HepG2 (cell line): Measurements from ENCODE around the gene SEBOX. TPM values are rescaled to one million over a fixed set of nuclear protein-coding genes. Genes with fewer than 3 reads are reported as not detected.

Source experiments
- ATAC-seq: fragments of 200-7000 bp; cut with Tn5 transposase; 3 replicates; pipeline ENCODE4 v1.9.1; 2020; ENCODE audit warnings: mild to moderate bottlenecking, moderate library complexity
- BruUV-seq: library from RNA; stranded (reverse); fragments of 400-500 nt; replicated peaks from 2 replicates; lab custom pipeline; 2021; lab: Mats Ljungman, UMichigan
- CTCF ChIA-PET: fragments of 300-600 bp; formaldehyde crosslinking; extraction: SDS; loops from one replicate; lab custom pipeline; 2021; ENCODE audit warnings: low total read pairs, inconsistent platforms, low intra/inter-chr PET ratio; lab: Yijun Ruan, JAX
- POLR2A ChIA-PET: fragments of 350-600 bp; sonication (Branson Sonifier 250); formaldehyde crosslinking; loops from one replicate; lab custom pipeline; 2020; ENCODE audit warnings: antibody characterized with exemption, inconsistent platforms; lab: Yijun Ruan, JAX
- DNase-seq: peaks from one replicate; pipeline ENCODE4 v3.0.0-alpha.2; 2015; ENCODE audit warnings: low spot score
- FAIRE-seq: peaks from 3 replicates; lab custom pipeline; 2011; peaks lifted over from hg19 to GRCh38; lab: Jason Lieb, UNC
- H2AFZ ChIP-seq: one replicate; pipeline ENCODE4 v1.6.1; 2011; ENCODE audit warnings: low read length, inconsistent platforms
- H3K27ac ChIP-seq: fragments of 300-600 bp; 3 replicates; pipeline ENCODE4 v1.8.0; 2011; ENCODE audit warnings: mixed run types, mild to moderate bottlenecking, mixed read lengths, low read length, inconsistent platforms; ENCODE audit not compliant: insufficient read depth; ENCODE audit errors: extremely low read length
- H3K27me3 ChIP-seq, 2 experiments: fragments of 200-600 bp in 1 of 2; 2 replicates in 1 of 2; 3 replicates in 1 of 2; pipeline versions ENCODE4 v1.6.0 to v1.8.0; 2011; ENCODE audit warnings: low read length in 2 of 2, mild to moderate bottlenecking in 2 of 2, moderate library complexity in 2 of 2, inconsistent platforms in 1 of 2; ENCODE audit not compliant: insufficient read depth in 2 of 2, control insufficient read depth in 1 of 2
- H3K36me3 ChIP-seq, 2 experiments: fragments of 200-600 bp in 1 of 2; replicated peaks in 1 of 2; 2 replicates in 1 of 2; 3 replicates in 1 of 2; pipeline versions ENCODE4 v1.5.1 to v1.8.0; 2011; ENCODE audit warnings: low read length in 2 of 2, inconsistent platforms in 1 of 2; ENCODE audit not compliant: insufficient read depth in 2 of 2, control insufficient read depth in 1 of 2
- H3K4me1 ChIP-seq: 2 replicates; pipeline ENCODE4 v1.5.1; 2012; ENCODE audit warnings: low read length, inconsistent platforms; ENCODE audit not compliant: insufficient read depth
- H3K4me2 ChIP-seq: 2 replicates; pipeline ENCODE4 v1.6.0; 2011; ENCODE audit warnings: low read depth, low read length, inconsistent platforms
- H3K4me3 ChIP-seq, 3 experiments: fragments of 200-600 bp in 1 of 3; sonication (generic), shearing (Covaris generic) in 1 of 3; replicated peaks in 1 of 3; 2 replicates each; pipeline ENCODE4 v1.5.1; 2011 to 2016; ENCODE audit warnings: low read length in 3 of 3, inconsistent platforms in 2 of 3, low read depth in 2 of 3, mild to moderate bottlenecking in 2 of 3, control low read depth in 1 of 3, mixed read lengths in 1 of 3; ENCODE audit not compliant: insufficient read depth in 1 of 3
- H3K79me2 ChIP-seq: one replicate; pipeline ENCODE4 v1.6.1; 2011; ENCODE audit warnings: low read length, inconsistent platforms; ENCODE audit not compliant: insufficient read depth
- H3K9ac ChIP-seq: 2 replicates; pipeline ENCODE4 v1.6.0; 2011; ENCODE audit warnings: mild to moderate bottlenecking, low read depth, low read length, inconsistent platforms; ENCODE audit not compliant: insufficient read depth
- H3K9me3 ChIP-seq: 2 replicates; pipeline ENCODE4 v1.5.1; 2012; ENCODE audit warnings: mild to moderate bottlenecking, low read length
- H4K20me1 ChIP-seq: 2 replicates; pipeline ENCODE4 v1.6.0; 2011; ENCODE audit warnings: inconsistent platforms, mild to moderate bottlenecking, low read length, moderate library complexity; ENCODE audit not compliant: insufficient read depth
- ARID4A ChIP-seq: sonication (generic); formaldehyde crosslinking; IDR thresholded peaks from 2 replicates; pipeline ENCODE4 v1.5.0; 2020; ENCODE audit warnings: mild to moderate bottlenecking, missing genetic modification reagents, borderline replicate concordance
- BCL6 ChIP-seq: IDR thresholded peaks from 2 replicates; pipeline ENCODE4 v1.6.1; 2016; ENCODE audit warnings: missing genetic modification reagents, missing compliant biosample characterization
- BRD4 ChIP-seq: sonication (generic); formaldehyde crosslinking; IDR thresholded peaks from 2 replicates; pipeline ENCODE4 v1.4.0; 2020; ENCODE audit warnings: missing genetic modification reagents
- CSRNP1 ChIP-seq: sonication (generic); formaldehyde crosslinking; IDR thresholded peaks from 2 replicates; pipeline ENCODE4 v1.8.1; 2023; ENCODE audit warnings: mild to moderate bottlenecking, missing genetic modification reagents
- ESRRA ChIP-seq: sonication (generic); formaldehyde crosslinking; IDR thresholded peaks from 2 replicates; pipeline ENCODE4 v1.5.1; 2020; ENCODE audit warnings: mild to moderate bottlenecking, low read depth, missing genetic modification reagents
- GABPB1 ChIP-seq: IDR thresholded peaks from 2 replicates; pipeline ENCODE4 v1.6.1; 2016; ENCODE audit warnings: mild to moderate bottlenecking, missing genetic modification reagents, moderate library complexity, missing compliant biosample characterization
- HES4 ChIP-seq: sonication (generic); formaldehyde crosslinking; IDR thresholded peaks from 2 replicates; pipeline ENCODE4 v1.9.0; 2021; ENCODE audit warnings: mild to moderate bottlenecking, missing genetic modification reagents, borderline replicate concordance
- NFKBIZ ChIP-seq: IDR thresholded peaks from 2 replicates; pipeline ENCODE4 v1.6.1; 2018; ENCODE audit warnings: missing genetic modification reagents, missing compliant biosample characterization
- NR2F1 ChIP-seq, 2 experiments: fragments of 450-650 bp in 1 of 2; formaldehyde crosslinking in 1 of 2; IDR thresholded peaks; 2 replicates each; pipeline versions ENCODE4 v1.5.0 to v1.6.1; 2016 to 2020; ENCODE audit warnings: mild to moderate bottlenecking in 1 of 2, missing compliant biosample characterization in 1 of 2, missing genetic modification reagents in 1 of 2, moderate library complexity in 1 of 2
- PAX8 ChIP-seq: sonication (generic); formaldehyde crosslinking; IDR thresholded peaks from 2 replicates; pipeline ENCODE4 v1.8.0; 2022; ENCODE audit warnings: mild to moderate bottlenecking, missing genetic modification reagents, borderline replicate concordance
- PHB2 ChIP-seq: fragments of 450-650 bp; IDR thresholded peaks from 2 replicates; pipeline ENCODE4 v1.6.1; 2018; ENCODE audit not compliant: partially characterized antibody
- PLRG1 ChIP-seq: fragments of 450-650 bp; conservative IDR thresholded peaks from 2 replicates; pipeline ENCODE4 v1.6.1; 2016
- POLR2A ChIP-seq, 2 experiments: IDR thresholded peaks; 2 replicates each; pipeline ENCODE4 v1.6.1; 2011; ENCODE audit warnings: low read depth in 2 of 2, low read length in 2 of 2, mild to moderate bottlenecking in 1 of 2, moderate library complexity in 1 of 2; ENCODE audit not compliant: insufficient read depth in 1 of 2
- SP1 ChIP-seq, 2 experiments: fragments of 450-650 bp in 1 of 2; sonication (generic) in 1 of 2; formaldehyde crosslinking in 1 of 2; IDR thresholded peaks; 2 replicates each; pipeline versions ENCODE4 v1.4.0 to v1.6.1; 2016 to 2020; ENCODE audit warnings: missing genetic modification reagents in 1 of 2
- TAF1 ChIP-seq: sonication (generic); formaldehyde crosslinking; IDR thresholded peaks from 2 replicates; pipeline ENCODE4 v1.4.0; 2020; ENCODE audit warnings: missing genetic modification reagents
- TBX2 ChIP-seq: sonication (generic); formaldehyde crosslinking; IDR thresholded peaks from 2 replicates; pipeline ENCODE4 v1.5.0; 2020; ENCODE audit warnings: missing genetic modification reagents, mild to moderate bottlenecking, borderline replicate concordance
- ZBTB38 ChIP-seq: sonication (generic); formaldehyde crosslinking; IDR thresholded peaks from 2 replicates; pipeline ENCODE4 v1.5.1; 2020; ENCODE audit warnings: mild to moderate bottlenecking, missing genetic modification reagents
- ZFP82 ChIP-seq: sonication (generic); formaldehyde crosslinking; IDR thresholded peaks from 2 replicates; pipeline ENCODE4 v1.5.1; 2020; ENCODE audit warnings: mild to moderate bottlenecking, missing genetic modification reagents, borderline replicate concordance
- WGBS: methylation state at CpG from one replicate; pipeline ENCODE4 v1.1.6; 2017; ENCODE audit warnings: low lambda C conversion rate; 5-methylcytosine and 5-hydroxymethylcytosine counted together
- in situ Hi-C: cut with HindIII; loops from 2 replicates; pipeline ENCODE4 v1.10.0; 2017; ENCODE audit warnings: low pct_unique_long_range_greater_than_20kb; ENCODE audit not compliant: extremely low pct_ligation_motif_present
- intact Hi-C: fragments of 100-400 bp; cut with micrococcal nuclease; formaldehyde crosslinking; loops from one replicate; pipeline ENCODE4 v1.10.0; 2022; ENCODE audit not compliant: unreplicated experiment
- polyA plus RNA-seq, 8 experiments: library from polyadenylated mRNA; depleted of rRNA in 3 of 8; stranded (reverse) in 7 of 8; unstranded in 1 of 8; fragments of >200 nt; fragmentation: Illumina TruSeq in 4 of 8; extraction: Trizol in 4 of 8; gene quantifications; 2 replicates each; pipeline versions ENCODE4 v1.2.1 to v1.2.3, GENCODE V29; 2011 to 2016; ENCODE audit warnings: low read depth in 4 of 8, missing spikeins in 1 of 8, mixed read lengths in 1 of 8; ENCODE audit not compliant: insufficient read depth in 1 of 8
- total RNA-seq, 5 experiments: library from RNA; depleted of rRNA; stranded (reverse); fragments of >200 nt; fragmentation: Illumina TruSeq; extraction: Trizol; gene quantifications; 2 replicates each; pipeline ENCODE4 v1.2.3, GENCODE V29; 2016; ENCODE audit warnings: low read depth in 1 of 5

Gene SEBOX
- total and polyA plus RNA-seq, 2 of the 13 experiments (the other 11 are each of a cell fraction or from before 2014, with no cell fraction given) = not detected

GRCh38 chr17:28368915-28369683, 4.1 kb upstream of the SEBOX start:
- H3K79me2 ChIP-seq = peaks cover 7% of the 10 kb centered on the region
- POLR2A ChIA-PET = interaction anchor here (0.9 to 8.3 kb wide), 19 partner anchors 8 to 119 kb away, joined by 3 to 183 read pairs (median 7); partner anchors contain the start of genes IFT20, POLDIP2, SLC46A1 and TMEM97
- in situ Hi-C loops (no loop called here), intact Hi-C loops (no loop called here)
- FAIRE-seq (no peak), ATAC-seq (no peak), DNase-seq (no peak)
- peaks cover under 1 to 2% of the 10 kb centered on the region in 2 experiments; a peak in 1 of 5 replicates for H3K36me3 ChIP-seq
- no peak overlapping the region for H2AFZ ChIP-seq
- H4K20me1 ChIP-seq = no peaks in the 10 kb centered on the region
- no peaks in the 10 kb centered on the region for H3K27me3 ChIP-seq
- peak overlapping the region; percentile 74 for H3K9ac ChIP-seq
- BruUV-seq = no TSS peak
- H3K4me1 ChIP-seq = peaks cover 52% of the 10 kb centered on the region
- CTCF ChIA-PET = no interaction called here
- H3K27ac ChIP-seq = peak overlapping the region; percentile 92
- H3K9me3 ChIP-seq = no peaks in the 10 kb centered on the region
- H3K4me2 ChIP-seq = peak overlapping the region; percentile 96
- peak overlapping the region; percentile 49 to 77 (median 51); a peak in 5 of 6 replicates for H3K4me3 ChIP-seq
- 80% methylated on average over 5 of the region's 23 CpGs for WGBS
- TF ChIP-seq HES4 (CRISPR knock-in tag) = no peak
- TF ChIP-seq BCL6 (CRISPR knock-in tag) = no peak
- TF ChIP-seq ARID4A (CRISPR knock-in tag) = no peak
- no peak for TF ChIP-seq NFKBIZ
- TF ChIP-seq BRD4 (CRISPR knock-in tag) = peak; percentile 65; the same call in 1 of the 2 replicates
- 0 out of 2 replicates have a peak, but pooled peaks have one; percentile 3 for TF ChIP-seq GABPB1 (CRISPR knock-in tag)
- TF ChIP-seq TAF1 (CRISPR knock-in tag) = no peak
- TF ChIP-seq SP1 (IDR thresholded peaks at IDR 0.05) = no peak
- no peak for TF ChIP-seq SP1 (CRISPR knock-in tag; IDR thresholded peaks at IDR 0.05)
- no peak for TF ChIP-seq ZFP82 (CRISPR knock-in tag)
- no peak for TF ChIP-seq ESRRA (CRISPR knock-in tag)
- TF ChIP-seq POLR2A (IDR thresholded peaks at IDR 0.05; ENCODE audit: insufficient read depth in 1 of 2, low read depth in 2 of 2, low read length in 2 of 2) = peak in 1 of 2 experiments; percentile 28; a peak in 1 of 4 replicates
- TF ChIP-seq CSRNP1 (CRISPR knock-in tag) = no peak
- no peak for TF ChIP-seq TBX2 (CRISPR knock-in tag)
- TF ChIP-seq PAX8 (CRISPR knock-in tag) = no peak
- peak; percentile 77 for TF ChIP-seq ZBTB38 (CRISPR knock-in tag)
- no peak for TF ChIP-seq PLRG1
- no peak for TF ChIP-seq NR2F1 (CRISPR knock-in tag; IDR thresholded peaks at IDR 0.05)
- no peak for TF ChIP-seq PHB2
